K562 (cell line): ENCODE measurements around the gene ZNF845. TPM values are rescaled to one million over a fixed set of nuclear protein-coding genes. Genes with fewer than 3 reads are reported as not detected.

Experiments
- ATAC-seq: fragments of 200-7000 bp; cut with Tn5 transposase; 3 replicates; pipeline ENCODE4 v1.9.1; 2020; ENCODE audit warnings: moderate library complexity
- BruUV-seq: library from RNA; stranded (reverse); fragments of 400-500 nt; replicated peaks from 2 replicates; lab custom pipeline; 2021; lab: Mats Ljungman, UMichigan
- CTCF ChIA-PET: fragments of 300-600 bp; formaldehyde crosslinking; extraction: SDS; loops from one replicate; lab custom pipeline; 2021; ENCODE audit warnings: low intra/inter-chr PET ratio; lab: Yijun Ruan, JAX
- POLR2A ChIA-PET: fragments of 300-600, 350-650 bp; sonication (Branson Sonifier 250); formaldehyde crosslinking; extraction: SDS; loops from one replicate; lab custom pipeline; 2021; ENCODE audit warnings: antibody characterized with exemption, inconsistent platforms; lab: Yijun Ruan, JAX
- DNase-seq, 4 experiments: peaks; one replicate each; pipeline versions ENCODE4 v3.0.0 to v3.0.0-alpha.2; 2011 to 2018; ENCODE audit warnings: low spot score in 3 of 4, mixed read lengths in 3 of 4; ENCODE audit errors: extremely low read depth in 1 of 4
- FAIRE-seq: peaks from 2 replicates; lab custom pipeline; 2011; peaks lifted over from hg19 to GRCh38; lab: Jason Lieb, UNC
- H2AFZ ChIP-seq: 2 replicates; pipeline ENCODE4 v1.6.0; 2011; ENCODE audit warnings: low read depth, low read length, control low read depth, inconsistent platforms
- H3K27ac ChIP-seq: fragments of 200-600 bp; 3 replicates; pipeline ENCODE4 v1.8.0; 2011; ENCODE audit warnings: low read depth, mild to moderate bottlenecking, control low read depth, inconsistent platforms, low read length, moderate library complexity, mixed read lengths; ENCODE audit errors: extremely low read depth
- H3K27me3 ChIP-seq, 2 experiments: fragments of 300-600 bp in 1 of 2; 2 replicates in 1 of 2; 3 replicates in 1 of 2; pipeline versions ENCODE4 v1.6.0 to v1.8.0; 2011; ENCODE audit warnings: inconsistent platforms in 2 of 2, low read length in 2 of 2, mild to moderate bottlenecking in 1 of 2, mixed read lengths in 1 of 2, moderate library complexity in 1 of 2; ENCODE audit not compliant: control insufficient read depth in 2 of 2, insufficient read depth in 2 of 2
- H3K36me3 ChIP-seq: fragments of 300-600 bp; 3 replicates; pipeline ENCODE4 v1.8.0; 2011; ENCODE audit warnings: mild to moderate bottlenecking, low read length, inconsistent platforms; ENCODE audit not compliant: control insufficient read depth, insufficient read depth
- H3K4me1 ChIP-seq, 2 experiments: fragments of 200-600 bp in 1 of 2; replicated peaks in 1 of 2; 2 replicates in 1 of 2; 3 replicates in 1 of 2; pipeline versions ENCODE4 v1.5.1 to v1.8.0; 2011; ENCODE audit warnings: inconsistent platforms in 2 of 2, low read length in 2 of 2, mild to moderate bottlenecking in 1 of 2, mixed read lengths in 1 of 2, moderate library complexity in 1 of 2; ENCODE audit not compliant: control insufficient read depth in 2 of 2, insufficient read depth in 2 of 2
- H3K4me2 ChIP-seq: 2 replicates; pipeline ENCODE4 v1.6.1; 2011; ENCODE audit warnings: low read length, control low read depth, inconsistent platforms, mixed read lengths; ENCODE audit not compliant: insufficient read depth
- H3K4me3 ChIP-seq: fragments of 200-600 bp; sonication (generic), shearing (Covaris generic); 2 replicates; pipeline ENCODE4 v1.5.1; 2016; ENCODE audit warnings: control low read depth, inconsistent platforms
- H3K79me2 ChIP-seq: fragments of 200-600 bp; 3 replicates; pipeline ENCODE4 v1.8.0; 2011; ENCODE audit warnings: low read length, inconsistent platforms; ENCODE audit not compliant: control insufficient read depth, insufficient read depth
- H3K9ac ChIP-seq, 2 experiments: 2 replicates each; pipeline versions ENCODE4 v1.6.0 to v1.6.1; 2011; ENCODE audit warnings: low read depth in 2 of 2, low read length in 2 of 2, control low read depth in 1 of 2, inconsistent platforms in 1 of 2, mild to moderate bottlenecking in 1 of 2, mixed read lengths in 1 of 2; ENCODE audit not compliant: insufficient read depth in 1 of 2
- H3K9me1 ChIP-seq: one replicate; pipeline ENCODE4 v1.6.0; 2011; ENCODE audit warnings: inconsistent platforms, mild to moderate bottlenecking, low read length, moderate library complexity; ENCODE audit not compliant: control insufficient read depth, insufficient read depth
- H3K9me3 ChIP-seq: replicated peaks from 2 replicates; pipeline ENCODE4 v1.5.1; 2011; ENCODE audit warnings: low read depth, low read length, inconsistent platforms; ENCODE audit not compliant: control insufficient read depth, insufficient read depth
- H4K20me1 ChIP-seq: replicated peaks from 2 replicates; pipeline ENCODE4 v1.6.1; 2011; ENCODE audit warnings: low read length, inconsistent platforms, mixed read lengths; ENCODE audit not compliant: control insufficient read depth, insufficient read depth
- EP400 ChIP-seq: fragments of 450-650 bp; IDR thresholded peaks from 2 replicates; pipeline ENCODE4 v1.6.1; 2017; ENCODE audit warnings: antibody characterized with exemption, mild to moderate bottlenecking, moderate library complexity
- HNRNPL ChIP-seq: fragments of 200-400 bp; formaldehyde crosslinking; IDR thresholded peaks from 2 replicates; pipeline ENCODE4 v1.6.1; 2017; ENCODE audit warnings: low read depth, mild to moderate bottlenecking, low read length
- KLF10 ChIP-seq: fragments of 250-450 bp; sonication (Bioruptor Pico); IDR thresholded peaks from 2 replicates; pipeline ENCODE4 v1.6.1; 2021; ENCODE audit warnings: matching md5 sums
- RBBP5 ChIP-seq: fragments of 200-600 bp; sonication (generic); IDR thresholded peaks from 2 replicates; pipeline ENCODE4 v1.6.1; 2012; ENCODE audit warnings: borderline replicate concordance, mild to moderate bottlenecking, low read length, control low read depth, inconsistent platforms; ENCODE audit not compliant: insufficient read depth, poor library complexity, severe bottlenecking
- SMAD1 ChIP-seq: fragments of 150-350 bp; IDR thresholded peaks from 2 replicates; pipeline ENCODE4 v1.6.1; 2014; ENCODE audit warnings: low read length, low read depth; ENCODE audit not compliant: partially characterized antibody
- TRIM25 ChIP-seq: fragments of 450-650 bp; IDR thresholded peaks from 2 replicates; pipeline ENCODE4 v1.7.0; 2016; ENCODE audit warnings: borderline replicate concordance
- ZBTB1 ChIP-seq: sonication (generic); formaldehyde crosslinking; IDR thresholded peaks from 2 replicates; pipeline ENCODE4 v1.8.1; 2023; ENCODE audit warnings: missing genetic modification reagents, low read depth, mild to moderate bottlenecking, borderline replicate concordance
- WGBS: fragments of 100-300 bp; shearing (Covaris generic); methylation state at CpG from one replicate; pipeline ENCODE4 v1.1.6; 2016; ENCODE audit warnings: low coverage, mixed read lengths; ENCODE audit not compliant: insufficient coverage; ENCODE audit errors: missing lambda C conversion rate; 5-methylcytosine and 5-hydroxymethylcytosine counted together
- in situ Hi-C: fragments of 300-500 bp; cut with MboI; formaldehyde crosslinking; loops from 4 replicates; pipeline ENCODE4 v1.15.0; 2018; ENCODE audit warnings: inconsistent platforms, mixed read lengths
- intact Hi-C: fragments of 100-400 bp; cut with micrococcal nuclease; formaldehyde crosslinking; loops from 2 replicates; pipeline ENCODE4 v1.14.2; 2022
- polyA plus RNA-seq, 8 experiments: library from polyadenylated mRNA; depleted of rRNA in 4 of 8; stranded (reverse) in 5 of 8; unstranded in 3 of 8; fragments of >200 nt; fragmentation: Nextera tagmentation in 2 of 8; fragmentation: Illumina TruSeq in 1 of 8; extraction: Ambion mirVana in 2 of 8; extraction: Trizol in 1 of 8; gene quantifications; 2 replicates each; pipeline versions ENCODE4 v1.2.1 to v1.2.3, GENCODE V29; 2011 to 2014; ENCODE audit warnings: inconsistent platforms in 1 of 8, missing spikeins in 1 of 8
- total RNA-seq, 7 experiments: library from RNA; depleted of rRNA in 6 of 7; stranded (reverse); fragments of >200 nt in 6 of 7; fragmentation: Illumina TruSeq in 2 of 7; extraction: Trizol in 2 of 7; gene quantifications; 2 replicates each; pipeline versions ENCODE4 v1.2.1 to v1.2.3, GENCODE V29; 2011 to 2021; ENCODE audit warnings: low replicate concordance in 1 of 7
- TF ChIP-seq, protein P1 (sequence below): fragments of 450-650 bp; formaldehyde crosslinking; IDR thresholded peaks from 2 replicates; pipeline ENCODE4 v1.4.0; 2020; ENCODE audit warnings: mild to moderate bottlenecking
- TF ChIP-seq, protein P2 (sequence below): IDR thresholded peaks from 2 replicates; pipeline ENCODE4 v1.6.1; 2012; ENCODE audit warnings: low read depth, low read length, improper control_type of control experiment, borderline replicate concordance
- TF ChIP-seq, protein P3 (sequence below): fragments of 150-350 bp; IDR thresholded peaks from 2 replicates; pipeline ENCODE4 v1.6.1; 2014; ENCODE audit warnings: low read depth, mild to moderate bottlenecking, low read length, borderline replicate concordance
- TF ChIP-seq, protein P4 (sequence below): fragments of 450-650 bp; formaldehyde crosslinking; IDR thresholded peaks from 2 replicates; pipeline ENCODE4 v1.4.0; 2020; ENCODE audit warnings: mild to moderate bottlenecking, moderate library complexity

The ZNF845 gene
- total and polyA plus RNA-seq, 9 of the 15 experiments (the other 6 are each of a cell fraction or from before 2014, with no cell fraction given) = 1.9 to 13.2 (median 6.4) TPM

DNA sequence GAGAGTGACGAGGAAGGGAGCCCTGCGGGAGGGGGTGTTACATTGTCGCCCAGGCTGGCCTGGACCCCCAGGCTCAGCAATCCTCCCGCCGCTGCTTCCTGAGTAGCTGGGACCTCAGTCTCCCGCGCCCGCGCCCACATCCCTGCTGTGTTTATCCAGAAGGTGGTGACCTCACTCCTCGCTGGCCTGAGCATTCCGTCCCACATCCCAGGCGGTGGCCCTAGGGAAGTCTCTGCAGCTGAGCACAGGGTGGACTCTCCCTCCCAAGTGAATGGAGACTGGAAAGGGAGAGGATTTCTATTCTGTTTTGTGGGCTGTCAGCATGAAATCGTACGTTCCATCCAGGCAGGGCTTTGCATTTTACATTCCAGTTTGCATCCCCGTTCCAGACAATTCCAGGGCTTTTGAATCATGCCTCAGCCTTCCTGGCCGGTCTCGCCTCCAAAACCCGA lies 61.0 kb downstream of the ZNF845 start:
- Histone ChIP-seq H3K9me1 (no peaks in the 10 kb centered on the region), H3K27ac (no peak overlapping the region), H3K9me3 (peaks cover 3% of the 10 kb centered on the region), H3K27me3 (no peaks in the 10 kb centered on the region), H3K36me3 (peaks cover 12% of the 10 kb centered on the region; the same call in 1 of the 3 replicates), H4K20me1 (no peaks in the 10 kb centered on the region), H2AFZ (peak overlapping the region; percentile 90), H3K4me2 (peak overlapping the region; percentile 85), H3K4me3 (peak overlapping the region; percentile 67; the same call in 1 of the 2 replicates), H3K79me2 (peaks cover 18% of the 10 kb centered on the region), H3K4me1 (peaks cover 8 to 12% of the 10 kb centered on the region in 2 experiments; a peak in 4 of 5 replicates), H3K9ac (peak overlapping the region; percentile 87 to 92; a peak in 3 of 4 replicates)
- CTCF ChIA-PET = no interaction called here
- BruUV-seq = no TSS peak
- DNase-seq (peak in 1 of 4 experiments; percentile 6), FAIRE-seq (no peak), ATAC-seq (no peak)
- POLR2A ChIA-PET = interaction anchor here (0.6 to 1.0 kb wide), 2 partner anchors 234 to 239 kb away, joined by 3 to 5 read pairs; no protein-coding TSS in a partner anchor
- 52% methylated on average over 17 of the region's 18 CpGs for WGBS
- in situ Hi-C loops = no loop called here
- intact Hi-C loops = no loop called here
- no peak for TF ChIP-seq EP400
- TF ChIP-seq ZBTB1 = no peak
- TF ChIP-seq TRIM25 = no peak
- TF ChIP-seq, protein P1, sequence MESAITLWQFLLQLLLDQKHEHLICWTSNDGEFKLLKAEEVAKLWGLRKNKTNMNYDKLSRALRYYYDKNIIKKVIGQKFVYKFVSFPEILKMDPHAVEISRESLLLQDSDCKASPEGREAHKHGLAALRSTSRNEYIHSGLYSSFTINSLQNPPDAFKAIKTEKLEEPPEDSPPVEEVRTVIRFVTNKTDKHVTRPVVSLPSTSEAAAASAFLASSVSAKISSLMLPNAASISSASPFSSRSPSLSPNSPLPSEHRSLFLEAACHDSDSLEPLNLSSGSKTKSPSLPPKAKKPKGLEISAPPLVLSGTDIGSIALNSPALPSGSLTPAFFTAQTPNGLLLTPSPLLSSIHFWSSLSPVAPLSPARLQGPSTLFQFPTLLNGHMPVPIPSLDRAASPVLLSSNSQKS (CRISPR knock-in tag) = no peak
- TF ChIP-seq, protein P2, sequence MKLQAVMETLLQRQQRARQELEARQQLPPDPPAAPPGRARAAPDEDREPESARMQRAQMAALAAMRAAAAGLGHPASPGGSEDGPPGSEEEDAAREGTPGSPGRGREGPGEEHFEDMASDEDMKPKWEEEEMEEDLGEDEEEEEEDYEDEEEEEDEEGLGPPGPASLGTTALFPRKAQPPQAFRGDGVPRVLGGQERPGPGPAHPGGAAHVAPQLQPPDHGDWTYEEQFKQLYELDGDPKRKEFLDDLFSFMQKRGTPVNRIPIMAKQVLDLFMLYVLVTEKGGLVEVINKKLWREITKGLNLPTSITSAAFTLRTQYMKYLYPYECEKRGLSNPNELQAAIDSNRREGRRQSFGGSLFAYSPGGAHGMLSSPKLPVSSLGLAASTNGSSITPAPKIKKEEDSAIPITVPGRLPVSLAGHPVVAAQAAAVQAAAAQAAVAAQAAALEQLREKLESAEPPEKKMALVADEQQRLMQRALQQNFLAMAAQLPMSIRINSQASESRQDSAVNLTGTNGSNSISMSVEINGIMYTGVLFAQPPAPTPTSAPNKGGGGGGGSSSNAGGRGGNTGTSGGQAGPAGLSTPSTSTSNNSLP = no peak
- TF ChIP-seq RBBP5 = no peak
- no peak for TF ChIP-seq SMAD1
- TF ChIP-seq HNRNPL = no peak
- TF ChIP-seq, protein P3, sequence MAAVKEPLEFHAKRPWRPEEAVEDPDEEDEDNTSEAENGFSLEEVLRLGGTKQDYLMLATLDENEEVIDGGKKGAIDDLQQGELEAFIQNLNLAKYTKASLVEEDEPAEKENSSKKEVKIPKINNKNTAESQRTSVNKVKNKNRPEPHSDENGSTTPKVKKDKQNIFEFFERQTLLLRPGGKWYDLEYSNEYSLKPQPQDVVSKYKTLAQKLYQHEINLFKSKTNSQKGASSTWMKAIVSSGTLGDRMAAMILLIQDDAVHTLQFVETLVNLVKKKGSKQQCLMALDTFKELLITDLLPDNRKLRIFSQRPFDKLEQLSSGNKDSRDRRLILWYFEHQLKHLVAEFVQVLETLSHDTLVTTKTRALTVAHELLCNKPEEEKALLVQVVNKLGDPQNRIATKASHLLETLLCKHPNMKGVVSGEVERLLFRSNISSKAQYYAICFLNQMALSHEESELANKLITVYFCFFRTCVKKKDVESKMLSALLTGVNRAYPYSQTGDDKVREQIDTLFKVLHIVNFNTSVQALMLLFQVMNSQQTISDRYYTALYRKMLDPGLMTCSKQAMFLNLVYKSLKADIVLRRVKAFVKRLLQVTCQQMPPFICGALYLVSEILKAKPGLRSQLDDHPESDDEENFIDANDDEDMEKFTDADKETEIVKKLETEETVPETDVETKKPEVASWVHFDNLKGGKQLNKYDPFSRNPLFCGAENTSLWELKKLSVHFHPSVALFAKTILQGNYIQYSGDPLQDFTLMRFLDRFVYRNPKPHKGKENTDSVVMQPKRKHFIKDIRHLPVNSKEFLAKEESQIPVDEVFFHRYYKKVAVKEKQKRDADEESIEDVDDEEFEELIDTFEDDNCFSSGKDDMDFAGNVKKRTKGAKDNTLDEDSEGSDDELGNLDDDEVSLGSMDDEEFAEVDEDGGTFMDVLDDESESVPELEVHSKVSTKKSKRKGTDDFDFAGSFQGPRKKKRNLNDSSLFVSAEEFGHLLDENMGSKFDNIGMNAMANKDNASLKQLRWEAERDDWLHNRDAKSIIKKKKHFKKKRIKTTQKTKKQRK = no peak
- TF ChIP-seq, protein P4, sequence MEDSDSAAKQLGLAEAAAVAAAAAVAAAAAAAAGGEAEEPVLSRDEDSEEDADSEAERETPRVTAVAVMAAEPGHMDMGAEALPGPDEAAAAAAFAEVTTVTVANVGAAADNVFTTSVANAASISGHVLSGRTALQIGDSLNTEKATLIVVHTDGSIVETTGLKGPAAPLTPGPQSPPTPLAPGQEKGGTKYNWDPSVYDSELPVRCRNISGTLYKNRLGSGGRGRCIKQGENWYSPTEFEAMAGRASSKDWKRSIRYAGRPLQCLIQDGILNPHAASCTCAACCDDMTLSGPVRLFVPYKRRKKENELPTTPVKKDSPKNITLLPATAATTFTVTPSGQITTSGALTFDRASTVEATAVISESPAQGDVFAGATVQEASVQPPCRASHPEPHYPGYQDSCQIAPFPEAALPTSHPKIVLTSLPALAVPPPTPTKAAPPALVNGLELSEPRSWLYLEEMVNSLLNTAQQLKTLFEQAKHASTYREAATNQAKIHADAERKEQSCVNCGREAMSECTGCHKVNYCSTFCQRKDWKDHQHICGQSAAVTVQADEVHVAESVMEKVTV (CRISPR knock-in tag) = no peak
- TF ChIP-seq KLF10 (CRISPR knock-in tag) = no peak
